Measurements from ENCODE around the gene CYP19A1.

The CYP19A1 gene

GRCh38 chr15:51185213-51186159 is 152.9 kb downstream of the CYP19A1 start:
- DNase-seq (ENCODE audit: low spot score): no peak
- no peak overlapping the region for H3K4me3 ChIP-seq

GRCh38 chr15:51184627-51185026 is 153.8 kb downstream of the CYP19A1 start:
- DNase-seq (ENCODE audit: low spot score): no peak
- Histone ChIP-seq H3K4me3 (no peak overlapping the region), H3K27ac (no peak overlapping the region)
- no peak for TF ChIP-seq CTCF (IDR thresholded peaks at IDR 0.05)

More at GRCh38 chr15:51185213-51186159, 152.9 kb downstream of the CYP19A1 start:
- no peak for TF ChIP-seq CTCF (IDR thresholded peaks at IDR 0.05)
- H3K27ac ChIP-seq: no peak overlapping the region

GRCh38 chr15:51183076-51183475 is 155.3 kb downstream of the CYP19A1 start:
- DNase-seq (ENCODE audit: low spot score): no peak
- TF ChIP-seq CTCF (IDR thresholded peaks at IDR 0.05): no peak
- no peak overlapping the region for H3K27ac ChIP-seq
- no peak overlapping the region for H3K4me3 ChIP-seq

- no peak overlapping the region for H3K27ac ChIP-seq
- H3K4me3 ChIP-seq: no peak overlapping the region
- DNase-seq (ENCODE audit: low spot score): no peak
- no peak for TF ChIP-seq CTCF (IDR thresholded peaks at IDR 0.05)
These were observed 156.5 kb downstream of the CYP19A1 start for GRCh38 chr15:51181905-51182304.

GRCh38 chr15:51181221-51181620 is 157.2 kb downstream of the CYP19A1 start:
- no peak for DNase-seq (ENCODE audit: low spot score)
- Histone ChIP-seq H3K4me3 (no peak overlapping the region), H3K27ac (no peak overlapping the region)
- TF ChIP-seq CTCF (IDR thresholded peaks at IDR 0.05): no peak

GRCh38 chr15:51180534-51180933 is 157.9 kb downstream of the CYP19A1 start:
- Histone ChIP-seq H3K4me3 (no peak overlapping the region), H3K27ac (no peak overlapping the region)
- no peak for TF ChIP-seq CTCF (IDR thresholded peaks at IDR 0.05)
- DNase-seq (ENCODE audit: low spot score): no peak

GRCh38 chr15:51180011-51180410 is 158.4 kb downstream of the CYP19A1 start:
- no peak overlapping the region for H3K4me3 ChIP-seq
- DNase-seq (ENCODE audit: low spot score): no peak
- TF ChIP-seq CTCF (IDR thresholded peaks at IDR 0.05): no peak
- H3K27ac ChIP-seq: no peak overlapping the region

Measured in coronary artery (tissue), 2 donors.